WTC11 (cell line): ENCODE results near the gene DENND4A. TPM values are rescaled to one million over a fixed set of nuclear protein-coding genes. Genes with fewer than 3 reads are reported as not detected.

Experiments used
- ATAC-seq: fragments of 200-7000 bp; cut with Tn5 transposase; 2 replicates; pipeline ENCODE4 v1.10.0; 2021; ENCODE audit warnings: mild to moderate bottlenecking, moderate library complexity
- CTCF ChIA-PET: fragments of 300-600 bp; sonication (Branson Sonifier 250); formaldehyde crosslinking; loops from one replicate; lab custom pipeline; 2021; ENCODE audit warnings: antibody characterized with exemption; lab: Charles Lee
- POLR2A ChIA-PET: fragments of 350-600 bp; sonication (Branson Sonifier 250); formaldehyde crosslinking; loops from one replicate; lab custom pipeline; 2021; ENCODE audit warnings: antibody characterized with exemption; lab: Charles Lee
- DNase-seq: peaks from one replicate; pipeline ENCODE4 v3.0.0; 2021; ENCODE audit warnings: low spot score
- H3K27ac Mint-ChIP-seq: 2 replicates; pipeline ENCODE4 v1.8.0; 2021; ENCODE audit warnings: mixed read lengths
- H3K27me3 Mint-ChIP-seq: 2 replicates; pipeline ENCODE4 v1.8.0; 2021; ENCODE audit warnings: low read depth, mild to moderate bottlenecking, moderate library complexity, mixed read lengths
- H3K36me3 Mint-ChIP-seq: 2 replicates; pipeline ENCODE4 v1.8.0; 2021; ENCODE audit warnings: mixed read lengths
- H3K4me1 Mint-ChIP-seq: 2 replicates; pipeline ENCODE4 v1.8.0; 2022; ENCODE audit warnings: mixed read lengths
- H3K4me3 Mint-ChIP-seq: 2 replicates; pipeline ENCODE4 v1.8.0; 2021; ENCODE audit warnings: mild to moderate bottlenecking, moderate library complexity, mixed read lengths
- H3K9me3 Mint-ChIP-seq: 2 replicates; pipeline ENCODE4 v1.8.0; 2021; ENCODE audit warnings: mixed read lengths
- ATF1 ChIP-seq: sonication (generic); formaldehyde crosslinking; IDR thresholded peaks from 2 replicates; pipeline ENCODE4 v1.8.1; 2023; ENCODE audit warnings: mild to moderate bottlenecking, moderate library complexity, missing genetic modification reagents
- CDX4 ChIP-seq: fragments of 250-450 bp; sonication (Bioruptor Pico); IDR thresholded peaks from 2 replicates; pipeline ENCODE4 v1.9.0; 2021; ENCODE audit warnings: moderate library complexity, mild to moderate bottlenecking, inconsistent platforms, borderline replicate concordance
- FOXK1 ChIP-seq: sonication (generic); formaldehyde crosslinking; IDR thresholded peaks from 2 replicates; pipeline ENCODE4 v1.8.0; 2022; ENCODE audit warnings: mild to moderate bottlenecking, moderate library complexity, missing genetic modification reagents
- FOXP1 ChIP-seq: sonication (generic); formaldehyde crosslinking; IDR thresholded peaks from 2 replicates; pipeline ENCODE4 v1.8.0; 2022; ENCODE audit warnings: missing genetic modification reagents, mild to moderate bottlenecking, moderate library complexity, borderline replicate concordance
- FOXP4 ChIP-seq: sonication (generic); formaldehyde crosslinking; IDR thresholded peaks from 2 replicates; pipeline ENCODE4 v1.8.0; 2022; ENCODE audit warnings: mild to moderate bottlenecking, missing genetic modification reagents
- GTF2I ChIP-seq: fragments of 250-450 bp; sonication (Bioruptor Pico); conservative IDR thresholded peaks from 2 replicates; pipeline ENCODE4 v1.4.0; 2021; ENCODE audit warnings: mild to moderate bottlenecking
- MXD4 ChIP-seq: fragments of 250-450 bp; sonication (Bioruptor Pico); IDR thresholded peaks from 2 replicates; pipeline ENCODE4 v1.8.0; 2021; ENCODE audit warnings: mild to moderate bottlenecking, moderate library complexity, borderline replicate concordance
- NR1H2 ChIP-seq: sonication (generic); formaldehyde crosslinking; IDR thresholded peaks from 2 replicates; pipeline ENCODE4 v1.9.0; 2021; ENCODE audit warnings: mild to moderate bottlenecking, moderate library complexity, missing genetic modification reagents
- NR2C2 ChIP-seq: sonication (generic); formaldehyde crosslinking; IDR thresholded peaks from 2 replicates; pipeline ENCODE4 v1.8.0; 2022; ENCODE audit warnings: mild to moderate bottlenecking, missing genetic modification reagents
- OVOL2 ChIP-seq: fragments of 250-450 bp; sonication (Bioruptor Pico); IDR thresholded peaks from 2 replicates; pipeline ENCODE4 v1.9.0; 2021; ENCODE audit warnings: mild to moderate bottlenecking, borderline replicate concordance
- PREB ChIP-seq: sonication (generic); formaldehyde crosslinking; IDR thresholded peaks from 2 replicates; pipeline ENCODE4 v1.8.1; 2022; ENCODE audit warnings: mild to moderate bottlenecking, missing genetic modification reagents, moderate library complexity, borderline replicate concordance
- PRRX2 ChIP-seq: fragments of 250-450 bp; sonication (Bioruptor Pico); IDR thresholded peaks from 2 replicates; pipeline ENCODE4 v1.8.0; 2021; ENCODE audit warnings: mild to moderate bottlenecking
- RORB ChIP-seq: fragments of 250-450 bp; sonication (Bioruptor Pico); IDR thresholded peaks from 2 replicates; pipeline ENCODE4 v1.9.0; 2021; ENCODE audit warnings: mild to moderate bottlenecking
- SOX15 ChIP-seq: fragments of 250-450 bp; sonication (Bioruptor Pico); IDR thresholded peaks from 2 replicates; pipeline ENCODE4 v1.9.0; 2021; ENCODE audit warnings: mild to moderate bottlenecking
- SP1 ChIP-seq: sonication (generic); formaldehyde crosslinking; conservative IDR thresholded peaks from 2 replicates; pipeline ENCODE4 v1.8.1; 2022; ENCODE audit warnings: missing genetic modification reagents
- ZNF263 ChIP-seq: sonication (generic); formaldehyde crosslinking; IDR thresholded peaks from 2 replicates; pipeline ENCODE4 v1.8.1; 2022; ENCODE audit warnings: low read depth, mild to moderate bottlenecking, moderate library complexity, missing genetic modification reagents
- ZNF317 ChIP-seq: sonication (generic); formaldehyde crosslinking; IDR thresholded peaks from 2 replicates; pipeline ENCODE4 v1.8.1; 2023; ENCODE audit warnings: low read depth, mild to moderate bottlenecking, moderate library complexity, missing genetic modification reagents, borderline replicate concordance
- ZNF512 ChIP-seq: sonication (generic); formaldehyde crosslinking; IDR thresholded peaks from 2 replicates; pipeline ENCODE4 v1.8.1; 2022; ENCODE audit warnings: missing genetic modification reagents, borderline replicate concordance
- total RNA-seq: library from RNA; stranded (reverse); gene quantifications from 3 replicates; pipeline ENCODE4 v1.2.3, GENCODE V29; 2021
- TF ChIP-seq, protein P1 (sequence below): sonication (generic); formaldehyde crosslinking; IDR thresholded peaks from 2 replicates; pipeline ENCODE4 v1.8.1; 2022; ENCODE audit warnings: low read depth, mild to moderate bottlenecking, moderate library complexity, missing genetic modification reagents, borderline replicate concordance

Gene DENND4A
- total RNA-seq, 1 experiment from 2014 or later = 5.7 TPM

DNA sequence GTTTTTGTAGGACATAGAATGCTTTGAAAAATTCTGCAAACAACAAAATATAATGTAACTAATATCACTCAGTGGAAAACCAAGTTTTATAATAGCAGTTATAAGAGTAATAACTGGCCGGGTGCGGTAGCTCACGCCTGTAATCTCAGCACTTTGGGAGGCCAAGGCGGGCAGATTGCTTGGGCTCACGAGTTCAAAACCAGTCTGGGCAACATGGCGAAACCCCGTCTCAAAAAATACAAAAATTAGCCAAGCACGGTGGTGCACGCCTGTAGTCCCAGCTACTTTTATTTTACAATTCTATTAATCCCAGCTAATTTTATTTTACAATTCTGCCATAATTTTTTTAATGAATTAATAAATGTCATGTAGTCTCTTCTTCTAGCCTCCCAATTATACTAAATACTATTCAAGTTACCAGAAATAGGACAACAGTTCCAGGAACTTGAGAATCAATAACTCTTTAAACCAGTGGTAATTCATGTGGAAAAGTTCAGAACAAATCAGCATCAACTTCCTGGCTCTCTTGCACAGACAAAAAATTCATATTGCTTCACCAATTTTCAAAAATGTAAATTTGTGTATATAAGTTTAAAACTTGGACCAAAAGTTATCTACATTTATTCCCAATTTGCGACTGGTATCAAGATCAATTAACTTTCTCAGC is 2.2 kb downstream of the DENND4A start (continued):
- TF ChIP-seq FOXP1 (CRISPR knock-in tag) (no peak), FOXK1 (CRISPR knock-in tag) (no peak), CDX4 (no peak), RORB (CRISPR knock-in tag) (no peak), ATF1 (CRISPR knock-in tag) (no peak), PRRX2 (CRISPR knock-in tag) (no peak), PREB (CRISPR knock-in tag) (no peak), NR2C2 (no peak)

GRCh38 chr15:65789105-65789504 is 3.0 kb downstream of the DENND4A start:
- CTCF ChIA-PET = no interaction called here
- POLR2A ChIA-PET = no interaction called here
- peaks cover 17% of the 10 kb centered on the region for H3K4me1 Mint-ChIP-seq
- TF ChIP-seq ZNF317 = no peak
- TF ChIP-seq, protein P1, sequence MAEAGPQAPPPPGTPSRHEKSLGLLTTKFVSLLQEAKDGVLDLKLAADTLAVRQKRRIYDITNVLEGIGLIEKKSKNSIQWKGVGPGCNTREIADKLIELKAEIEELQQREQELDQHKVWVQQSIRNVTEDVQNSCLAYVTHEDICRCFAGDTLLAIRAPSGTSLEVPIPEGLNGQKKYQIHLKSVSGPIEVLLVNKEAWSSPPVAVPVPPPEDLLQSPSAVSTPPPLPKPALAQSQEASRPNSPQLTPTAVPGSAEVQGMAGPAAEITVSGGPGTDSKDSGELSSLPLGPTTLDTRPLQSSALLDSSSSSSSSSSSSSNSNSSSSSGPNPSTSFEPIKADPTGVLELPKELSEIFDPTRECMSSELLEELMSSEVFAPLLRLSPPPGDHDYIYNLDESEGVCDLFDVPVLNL (CRISPR knock-in tag) = no peak
- no peak for TF ChIP-seq OVOL2 (CRISPR knock-in tag)
- TF ChIP-seq PRRX2 (CRISPR knock-in tag) = no peak
- TF ChIP-seq ZNF263 = no peak
- TF ChIP-seq ZNF512 (CRISPR knock-in tag) = no peak
- H3K9me3 Mint-ChIP-seq = no peaks in the 10 kb centered on the region
- no peaks in the 10 kb centered on the region for H3K36me3 Mint-ChIP-seq
- DNase-seq = no peak
- H3K4me3 Mint-ChIP-seq = no peak overlapping the region
- no peak for ATAC-seq
- no peaks in the 10 kb centered on the region for H3K27me3 Mint-ChIP-seq
- no peak overlapping the region for H3K27ac Mint-ChIP-seq

DNA sequence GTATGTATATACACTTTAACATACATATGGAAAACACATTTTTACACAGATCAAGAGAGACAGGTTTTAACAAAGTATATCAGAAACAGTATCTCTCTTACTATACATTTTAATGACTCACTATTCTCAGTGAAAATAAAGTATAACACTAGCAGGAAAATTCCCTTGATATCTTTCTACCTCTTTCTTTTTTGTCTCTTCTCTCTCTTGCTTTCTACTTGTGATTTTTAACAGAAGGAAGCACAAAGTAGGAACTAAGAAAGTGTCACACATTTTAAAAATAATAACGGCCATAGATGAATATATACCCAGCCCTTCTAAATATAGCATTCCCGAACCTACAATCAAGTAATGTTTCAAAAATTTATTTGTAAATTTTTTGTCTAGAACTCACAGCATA is 4.8 kb downstream of the DENND4A start:
- TF ChIP-seq PRRX2 (CRISPR knock-in tag) (no peak), FOXP4 (no peak), SOX15 (no peak), CDX4 (no peak), GTF2I (CRISPR knock-in tag) (no peak), MXD4 (no peak), NR1H2 (CRISPR knock-in tag) (no peak), SP1 (CRISPR knock-in tag) (no peak), PREB (CRISPR knock-in tag) (no peak)
- ATAC-seq (no peak), DNase-seq (no peak)
- ChIA-PET CTCF (interaction anchor here (0.6 kb wide), 1 partner anchor 97 kb away, joined by 3 read pairs; no protein-coding TSS in a partner anchor), POLR2A (no interaction called here)
- Mint-ChIP-seq H3K4me1 (peaks cover 11% of the 10 kb centered on the region), H3K36me3 (no peaks in the 10 kb centered on the region), H3K9me3 (no peaks in the 10 kb centered on the region), H3K27me3 (no peaks in the 10 kb centered on the region), H3K27ac (no peak overlapping the region), H3K4me3 (no peak overlapping the region)
